Sigmoid colon (tissue), 7 donors: ENCODE results near the gene SYTL4. TPM values are rescaled to one million over a fixed set of nuclear protein-coding genes. Genes with fewer than 3 reads are reported as not detected.
A peak's percentile ranks its signal among the peaks of the same experiment; 100 is the strongest.
"Not testable (repeated sequence)": the region's sequence is repeated elsewhere in the genome, so short reads cannot be mapped to it uniquely, and the experiment has no call there.

Source experiments
- DNase-seq: peaks from one replicate; pipeline ENCODE4 v3.0.0-alpha.2; 2019
- H3K27ac ChIP-seq, 4 donors: fragments of 200-600 bp; sonication (generic); one replicate each; pipeline ENCODE4 v1.5.1; 2016 to 2019; ENCODE audit warnings: mild to moderate bottlenecking in 1 of 4
- H3K27me3 ChIP-seq, 3 donors: fragments of 200-600 bp; sonication (generic); one replicate each; pipeline ENCODE4 v1.5.1; 2019; ENCODE audit warnings: mild to moderate bottlenecking in 1 of 3
- H3K36me3 ChIP-seq, 4 donors: fragments of 200-600 bp; sonication (generic); one replicate each; pipeline ENCODE4 v1.5.1; 2016 to 2019
- H3K4me1 ChIP-seq, 4 donors: fragments of 200-600 bp; sonication (generic); one replicate each; pipeline ENCODE4 v1.5.1; 2017 to 2019
- H3K4me3 ChIP-seq, 4 donors: fragments of 200-600 bp; sonication (generic); one replicate each; pipeline ENCODE4 v1.5.1; 2017 to 2019; ENCODE audit warnings: mild to moderate bottlenecking in 2 of 4, moderate library complexity in 1 of 4
- H3K9me3 ChIP-seq, 4 donors: fragments of 200-600 bp in 3 of 4; sonication (generic) in 3 of 4; one replicate each; pipeline versions ENCODE4 v1.5.1 to v1.6.1; 2013 to 2019
- CTCF ChIP-seq, 4 experiments: fragments of 450-650 bp in 3 of 4; fragments of 200-600 bp in 1 of 4; IDR thresholded peaks; one replicate each; pipeline ENCODE4 v1.5.1; 2016 to 2019; ENCODE audit warnings: antibody characterized with exemption in 4 of 4, mild to moderate bottlenecking in 3 of 4, moderate library complexity in 2 of 4
- EP300 ChIP-seq, 4 donors: sonication (generic); formaldehyde crosslinking; IDR thresholded peaks; one replicate each; pipeline ENCODE4 v1.6.1; 2017; ENCODE audit warnings: antibody characterized with exemption in 4 of 4
- POLR2A ChIP-seq, 2 donors: fragments of 450-650 bp; IDR thresholded peaks; one replicate each; pipeline ENCODE4 v1.6.1; 2016; ENCODE audit warnings: antibody characterized with exemption in 2 of 2, mild to moderate bottlenecking in 2 of 2, moderate library complexity in 2 of 2
- POLR2AphosphoS5 ChIP-seq, 4 donors: sonication (generic); formaldehyde crosslinking; IDR thresholded peaks; one replicate each; pipeline ENCODE4 v1.6.1; 2017; ENCODE audit warnings: antibody characterized with exemption in 4 of 4
- WGBS, 2 donors: extraction: QIAGEN DNeasy Blood & Tissue Kit; methylation state at CpG; one replicate each; pipeline ENCODE4 v1.1.7; 2013; 5-methylcytosine and 5-hydroxymethylcytosine counted together
- intact Hi-C: fragments of 100-400 bp; cut with DNase I; formaldehyde crosslinking; loops from one replicate; pipeline ENCODE4 v1.15.1; 2023
- polyA plus RNA-seq, 3 donors: library from polyadenylated mRNA; stranded (reverse); fragments of 200-250 nt; gene quantifications; one replicate each; pipeline ENCODE4 v1.2.3, GENCODE V29; 2013
- total RNA-seq, 4 donors: library from RNA; depleted of rRNA; stranded (reverse); fragments of >200 nt; gene quantifications; one replicate each; pipeline ENCODE4 v1.1.0, GENCODE V29; 2016
- donor health status: healthy with polysubstance abuse.
- donor health status: Bipolar disorder and iron deficiency.
- donor health status: healthy.

The SYTL4 gene
- total RNA-seq, result 100 to 1,000 TPM in 1 of 4 donors, 10 to 100 TPM in 3; 32.8 to 188 (median 41.6) TPM
- 10 to 100 TPM; 10.5 to 22.8 (median 12.0) TPM for polyA plus RNA-seq

GRCh38 chrX:100731441-100732281, at the start of gene SYTL4:
SYTL4 (minus strand) TSS chrX:100732121; CDS start chrX:100702037, 30,084 bp downstream.
- TF ChIP-seq EP300 (IDR thresholded peaks at IDR 0.05) (no peak), POLR2AphosphoS5 (IDR thresholded peaks at IDR 0.05) (peak in 2 of 4 donors; percentile 23 to 26)
- Histone ChIP-seq H3K36me3 (no peaks in the 10 kb centered on the region), H3K4me3 (peak within 1 kb of the TSS; percentile 78 to 86 (median 80)), H3K9me3 (no peaks in the 10 kb centered on the region), H3K27ac (peak within 1 kb of the TSS; percentile 68 to 85 (median 78)), H3K4me1 (peaks cover 0 to 13% (median 0%) of the 10 kb centered on the region in 4 donors), H3K27me3 (no peaks in the 10 kb centered on the region)
- intact Hi-C loops, result no loop called here
- peak; percentile 68 for DNase-seq
- 1 to 2% methylated on average over 60 of the region's 60 CpGs for WGBS, 2 donors

GRCh38 chrX:100769439-100769838, 37.5 kb upstream of the SYTL4 start:
- H3K4me3 ChIP-seq, DNase-seq, H3K9me3 ChIP-seq, H3K27ac ChIP-seq, H3K27me3 ChIP-seq, H3K4me1 ChIP-seq, H3K36me3 ChIP-seq: not testable (repeated sequence)
- intact Hi-C loops, result loop anchor here (5.0 kb wide), 1 partner anchor 257 kb away; no protein-coding TSS in a partner anchor
- WGBS, 2 donors, result 84 to 86% methylated on average over 6 of the region's 6 CpGs

- peak; percentile 92 for DNase-seq
- no peak overlapping the region for H3K27ac ChIP-seq
- H3K4me3 ChIP-seq, result no peak overlapping the region
- 23 to 27% methylated on average over 7 of the region's 7 CpGs for WGBS, 2 donors
- no peaks in the 10 kb centered on the region for H3K4me1 ChIP-seq
- no peak for TF ChIP-seq POLR2AphosphoS5 (IDR thresholded peaks at IDR 0.05)
- TF ChIP-seq CTCF (IDR thresholded peaks at IDR 0.05), result peak; percentile 94 to 98 (median 98)
- no peaks in the 10 kb centered on the region for H3K36me3 ChIP-seq
- intact Hi-C loops, result loop anchor here (1.0 to 5.0 kb wide), 2 partner anchors 84 to 257 kb away; no protein-coding TSS in a partner anchor
- H3K27me3 ChIP-seq, result no peaks in the 10 kb centered on the region
- H3K9me3 ChIP-seq, result no peaks in the 10 kb centered on the region
These were observed 36.9 kb upstream of the SYTL4 start for GRCh38 chrX:100768679-100769338.

GRCh38 chrX:100750883-100751282, 19.0 kb upstream of the SYTL4 start:
- 86 to 88% methylated on average over 1 of the region's 1 CpG for WGBS, 2 donors

GRCh38 chrX:100748108-100748507, 16.2 kb upstream of the SYTL4 start:
- H3K27ac ChIP-seq, result no peak overlapping the region
- DNase-seq, result no peak
- TF ChIP-seq CTCF (IDR thresholded peaks at IDR 0.05) (no peak), EP300 (IDR thresholded peaks at IDR 0.05) (no peak), POLR2A (IDR thresholded peaks at IDR 0.05) (no peak), POLR2AphosphoS5 (IDR thresholded peaks at IDR 0.05) (no peak)
- no peaks in the 10 kb centered on the region for H3K9me3 ChIP-seq
- no peaks in the 10 kb centered on the region for H3K27me3 ChIP-seq
- intact Hi-C loops, result no loop called here
- no peak overlapping the region for H3K4me3 ChIP-seq
- H3K36me3 ChIP-seq, result no peaks in the 10 kb centered on the region
- H3K4me1 ChIP-seq, result peaks cover 0 to 33% (median 23%) of the 10 kb centered on the region in 4 donors
- 22 to 75% methylated on average over 2 of the region's 2 CpGs for WGBS, 2 donors

More at GRCh38 chrX:100750883-100751282, 19.0 kb upstream of the SYTL4 start:
- H3K27me3 ChIP-seq, result no peaks in the 10 kb centered on the region
- H3K9me3 ChIP-seq, result no peaks in the 10 kb centered on the region
- no peak overlapping the region for H3K4me3 ChIP-seq
- peaks cover 0 to 18% (median 10%) of the 10 kb centered on the region in 4 donors for H3K4me1 ChIP-seq
- TF ChIP-seq CTCF (IDR thresholded peaks at IDR 0.05) (no peak), EP300 (IDR thresholded peaks at IDR 0.05) (no peak), POLR2AphosphoS5 (IDR thresholded peaks at IDR 0.05) (no peak), POLR2A (IDR thresholded peaks at IDR 0.05) (no peak)
- DNase-seq, result no peak
- no peaks in the 10 kb centered on the region for H3K36me3 ChIP-seq
- intact Hi-C loops, result no loop called here
- no peak overlapping the region for H3K27ac ChIP-seq
